ENCODE measurements around the gene UNC50.

DNA sequence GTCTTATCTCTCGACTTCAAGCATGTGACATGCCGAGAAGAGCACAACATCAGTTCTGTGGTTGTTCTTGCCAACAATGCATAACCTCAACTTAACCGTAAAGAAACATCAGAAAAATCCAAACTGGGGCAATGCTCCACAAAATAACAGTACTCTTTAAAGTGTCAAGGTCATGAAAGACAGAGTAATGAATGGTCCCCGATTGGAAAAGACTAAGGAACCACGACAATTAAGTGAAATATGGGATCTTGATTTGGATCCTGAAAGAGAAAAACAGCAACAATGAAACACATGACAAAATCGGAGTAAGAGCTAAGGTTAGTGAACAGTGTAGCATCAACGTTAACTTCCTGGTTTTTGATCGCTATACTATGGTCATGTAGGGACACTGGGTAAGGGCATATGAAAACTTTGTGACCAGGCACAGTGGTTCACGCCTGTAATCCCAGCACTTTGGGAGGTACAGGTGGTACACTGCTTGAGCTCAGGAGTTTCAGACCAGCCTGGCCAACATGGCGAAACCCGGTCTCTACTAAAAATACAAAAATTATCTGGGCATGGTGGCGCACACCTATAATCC is 55.2 kb downstream of the UNC50 start:
- TF ChIP-seq POLR2A (IDR thresholded peaks at IDR 0.05; ENCODE audit: low read length) (no peak), GATA1 (IDR thresholded peaks at IDR 0.05; ENCODE audit: low read depth, low read length) (no peak)

All from erythroblast (primary cell).